NT2/D1 (cell line): Measurements from ENCODE around the gene NCAN.

ENCODE experiments used
- DNase-seq: peaks from one replicate; pipeline ENCODE4 v3.0.0-alpha.2; 2011; ENCODE audit warnings: low read depth, low spot score
- H3K27me3 ChIP-seq: 2 replicates; pipeline ENCODE4 v1.6.0; 2011; ENCODE audit warnings: mild to moderate bottlenecking; ENCODE audit not compliant: insufficient read length, insufficient read depth
- H3K36me3 ChIP-seq: 2 replicates; pipeline ENCODE4 v1.6.1; 2011; ENCODE audit warnings: mild to moderate bottlenecking, low read length, mixed read lengths; ENCODE audit not compliant: insufficient read depth, insufficient read length
- H3K4me1 ChIP-seq: 2 replicates; pipeline ENCODE4 v1.5.1; 2011; ENCODE audit not compliant: insufficient read depth, insufficient read length
- H3K4me3 ChIP-seq: 2 replicates; pipeline ENCODE4 v1.5.1; 2011; ENCODE audit warnings: low read depth; ENCODE audit not compliant: insufficient read length
- H3K9ac ChIP-seq: 2 replicates; pipeline ENCODE4 v1.6.0; 2011; ENCODE audit warnings: low read depth; ENCODE audit not compliant: insufficient read length
- H3K9me3 ChIP-seq: 2 replicates; pipeline ENCODE4 v1.5.1; 2011; ENCODE audit warnings: mild to moderate bottlenecking, low read length; ENCODE audit not compliant: insufficient read depth
- SUZ12 ChIP-seq: IDR thresholded peaks from 2 replicates; pipeline ENCODE4 v1.6.1; 2011; ENCODE audit not compliant: insufficient read length, insufficient read depth; ENCODE audit errors: extremely low read depth
- YY1 ChIP-seq: IDR thresholded peaks from 2 replicates; pipeline ENCODE4 v1.6.1; 2011; ENCODE audit not compliant: insufficient read length, insufficient read depth
- ZNF274 ChIP-seq: IDR thresholded peaks from 2 replicates; pipeline ENCODE4 v1.6.1; 2011; ENCODE audit warnings: mild to moderate bottlenecking, low read depth, low read length

NCAN gene

GRCh38 chr19:19226204-19226603, 14.4 kb downstream of the NCAN start:
- DNase-seq = no peak
- no peak for TF ChIP-seq SUZ12
- TF ChIP-seq YY1 = no peak
- TF ChIP-seq ZNF274 = no peak
- H3K9ac ChIP-seq = no peak overlapping the region
- H3K36me3 ChIP-seq = no peaks in the 10 kb centered on the region
- peaks cover 4% of the 10 kb centered on the region for H3K4me1 ChIP-seq
- H3K27me3 ChIP-seq = peaks cover 32% of the 10 kb centered on the region
- no peak overlapping the region for H3K4me3 ChIP-seq
- H3K9me3 ChIP-seq = peaks cover 6% of the 10 kb centered on the region; the same call in 1 of the 2 replicates

GRCh38 chr19:19226663-19227062, 14.9 kb downstream of the NCAN start:
- Histone ChIP-seq H3K9me3 (peaks cover 6% of the 10 kb centered on the region; the same call in 1 of the 2 replicates), H3K4me1 (peaks cover 4% of the 10 kb centered on the region), H3K27me3 (peaks cover 32% of the 10 kb centered on the region), H3K4me3 (no peak overlapping the region), H3K9ac (no peak overlapping the region), H3K36me3 (no peaks in the 10 kb centered on the region)
- TF ChIP-seq SUZ12 = no peak
- no peak for TF ChIP-seq ZNF274
- no peak for TF ChIP-seq YY1
- no peak for DNase-seq

- Histone ChIP-seq H3K4me3 (no peak overlapping the region), H3K9ac (no peak overlapping the region), H3K36me3 (no peaks in the 10 kb centered on the region), H3K27me3 (peaks cover 32% of the 10 kb centered on the region), H3K4me1 (peaks cover 4% of the 10 kb centered on the region), H3K9me3 (peaks cover 6% of the 10 kb centered on the region; the same call in 1 of the 2 replicates)
- TF ChIP-seq SUZ12 (no peak), ZNF274 (no peak), YY1 (no peak)
- DNase-seq = no peak
These were observed 15.5 kb downstream of the NCAN start for GRCh38 chr19:19227217-19227616.

GRCh38 chr19:19229701-19230100, 17.9 kb downstream of the NCAN start:
- peaks cover 14% of the 10 kb centered on the region for H3K9me3 ChIP-seq
- H3K4me3 ChIP-seq = no peak overlapping the region
- H3K27me3 ChIP-seq = peaks cover 20% of the 10 kb centered on the region
- no peak overlapping the region for H3K9ac ChIP-seq
- H3K4me1 ChIP-seq = peaks cover 4% of the 10 kb centered on the region
- H3K36me3 ChIP-seq = no peaks in the 10 kb centered on the region
- TF ChIP-seq SUZ12 = no peak
- TF ChIP-seq YY1 = no peak
- no peak for TF ChIP-seq ZNF274
- no peak for DNase-seq

GRCh38 chr19:19230999-19231398, 19.2 kb downstream of the NCAN start:
- Histone ChIP-seq H3K36me3 (no peaks in the 10 kb centered on the region), H3K4me3 (no peak overlapping the region), H3K4me1 (no peaks in the 10 kb centered on the region), H3K9me3 (peaks cover 22% of the 10 kb centered on the region), H3K27me3 (peaks cover 11% of the 10 kb centered on the region), H3K9ac (no peak overlapping the region)
- TF ChIP-seq ZNF274 (no peak), YY1 (no peak), SUZ12 (no peak)
- no peak for DNase-seq

GRCh38 chr19:19232261-19232721, 20.5 kb downstream of the NCAN start:
- DNase-seq = no peak
- peaks cover 26% of the 10 kb centered on the region for H3K9me3 ChIP-seq
- H3K9ac ChIP-seq = no peak overlapping the region
- H3K36me3 ChIP-seq = no peaks in the 10 kb centered on the region
- TF ChIP-seq ZNF274 = no peak
- no peaks in the 10 kb centered on the region for H3K4me1 ChIP-seq
- H3K27me3 ChIP-seq = no peaks in the 10 kb centered on the region
- H3K4me3 ChIP-seq = no peak overlapping the region

- H3K4me3 ChIP-seq = no peak overlapping the region
- no peaks in the 10 kb centered on the region for H3K36me3 ChIP-seq
- H3K9me3 ChIP-seq = peaks cover 26% of the 10 kb centered on the region
- H3K9ac ChIP-seq = no peak overlapping the region
- TF ChIP-seq ZNF274 (no peak), YY1 (no peak), SUZ12 (no peak)
- peaks cover 2% of the 10 kb centered on the region for H3K4me1 ChIP-seq
- no peak for DNase-seq
- peaks cover 9% of the 10 kb centered on the region for H3K27me3 ChIP-seq
These were observed 22.6 kb downstream of the NCAN start for GRCh38 chr19:19234220-19234816.

- Histone ChIP-seq H3K9me3 (peaks cover 26% of the 10 kb centered on the region), H3K27me3 (peaks cover 19% of the 10 kb centered on the region), H3K9ac (no peak overlapping the region), H3K4me3 (no peak overlapping the region), H3K36me3 (no peaks in the 10 kb centered on the region), H3K4me1 (peaks cover 5% of the 10 kb centered on the region)
- TF ChIP-seq ZNF274 (no peak), SUZ12 (no peak), YY1 (no peak)
- DNase-seq = no peak
These were observed 24.4 kb downstream of the NCAN start for GRCh38 chr19:19236173-19236572.
